ENCODE results near the gene CAB39.
A peak's percentile ranks its signal among the peaks of the same experiment; 100 is the strongest.

The CAB39 gene

GRCh38 chr2:230668184-230668938 is 44.3 kb upstream of the CAB39 start:
- DNase-seq (ENCODE audit: low read depth, low spot score) = no peak
- no peak overlapping the region for H3K4me3 ChIP-seq (ENCODE audit: low read depth, low read length)
- no peak for TF ChIP-seq CTCF (IDR thresholded peaks at IDR 0.05; ENCODE audit: low read depth, low read length)
- in situ Hi-C loops (cut with HindIII; ENCODE audit: low sequenced_read_pairs) = no loop called here

- H3K4me3 ChIP-seq (ENCODE audit: low read depth, low read length) = no peak overlapping the region
- DNase-seq (ENCODE audit: low read depth, low spot score) = no peak
- in situ Hi-C loops (cut with HindIII; ENCODE audit: low sequenced_read_pairs) = no loop called here
- no peak for TF ChIP-seq CTCF (IDR thresholded peaks at IDR 0.05; ENCODE audit: low read depth, low read length)
Observed at GRCh38 chr2:230668939-230669303, 43.7 kb upstream of the CAB39 start.

GRCh38 chr2:230669386-230669950 is 43.2 kb upstream of the CAB39 start:
- H3K4me3 ChIP-seq (ENCODE audit: low read depth, low read length) = no peak overlapping the region
- in situ Hi-C loops (cut with HindIII; ENCODE audit: low sequenced_read_pairs) = no loop called here
- no peak for TF ChIP-seq CTCF (IDR thresholded peaks at IDR 0.05; ENCODE audit: low read depth, low read length)
- peak; percentile 46 for DNase-seq (ENCODE audit: low read depth, low spot score)

GRCh38 chr2:230671117-230671516 is 41.5 kb upstream of the CAB39 start:
- peak; percentile 78 for DNase-seq (ENCODE audit: low read depth, low spot score)
- TF ChIP-seq CTCF (IDR thresholded peaks at IDR 0.05; ENCODE audit: low read depth, low read length) = no peak
- H3K4me3 ChIP-seq (ENCODE audit: low read depth, low read length) = no peak overlapping the region
- in situ Hi-C loops (cut with HindIII; ENCODE audit: low sequenced_read_pairs) = no loop called here

GRCh38 chr2:230672836-230673235 is 39.8 kb upstream of the CAB39 start:
- TF ChIP-seq CTCF (IDR thresholded peaks at IDR 0.05; ENCODE audit: low read depth, low read length) = no peak
- in situ Hi-C loops (cut with HindIII; ENCODE audit: low sequenced_read_pairs) = no loop called here
- no peak overlapping the region for H3K4me3 ChIP-seq (ENCODE audit: low read depth, low read length)
- DNase-seq (ENCODE audit: low read depth, low spot score) = no peak

GRCh38 chr2:230674401-230674800 is 38.2 kb upstream of the CAB39 start:
- no peak overlapping the region for H3K4me3 ChIP-seq (ENCODE audit: low read depth, low read length)
- in situ Hi-C loops (cut with HindIII; ENCODE audit: low sequenced_read_pairs) = no loop called here
- no peak for TF ChIP-seq CTCF (IDR thresholded peaks at IDR 0.05; ENCODE audit: low read depth, low read length)

More at GRCh38 chr2:230674401-230674800, 38.2 kb upstream of the CAB39 start:
- DNase-seq (ENCODE audit: low read depth, low spot score) = no peak
